COLO829 (cell line): ENCODE measurements around the gene AP2A2.

ENCODE experiments used
- DNase-seq: peaks from one replicate; pipeline ENCODE4 v3.0.0; 2012; ENCODE audit warnings: low spot score

AP2A2 gene

GRCh38 chr11:1042626-1043562, 117.2 kb downstream of the AP2A2 start:
- no peak for DNase-seq

DNA sequence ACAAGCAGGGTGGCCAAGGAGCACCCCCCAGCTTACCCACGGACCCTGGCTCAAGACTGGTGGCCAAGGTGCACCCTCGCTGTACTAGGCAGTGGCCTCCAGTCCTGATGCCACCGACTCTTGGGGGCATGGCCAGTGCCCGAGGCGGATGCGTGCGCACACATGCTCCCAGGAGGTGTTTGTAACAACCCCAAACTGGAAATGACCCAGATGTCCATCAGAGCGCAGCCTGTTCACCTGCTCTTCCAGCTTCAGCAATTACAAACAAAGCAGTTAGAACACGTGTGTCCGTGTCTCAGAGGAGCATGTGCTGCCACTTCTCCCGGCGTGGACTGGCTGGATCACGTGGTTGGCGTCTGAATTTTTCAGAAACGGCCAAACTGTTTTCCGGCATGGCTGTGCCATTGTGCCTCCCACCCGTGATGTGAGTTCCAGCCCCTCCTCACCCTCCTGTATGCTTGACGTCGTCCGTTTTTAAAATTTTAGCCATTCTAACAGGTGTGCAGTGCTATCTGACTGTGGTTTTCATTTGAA, 118.0 kb downstream of the AP2A2 start:
- DNase-seq: no peak

DNA sequence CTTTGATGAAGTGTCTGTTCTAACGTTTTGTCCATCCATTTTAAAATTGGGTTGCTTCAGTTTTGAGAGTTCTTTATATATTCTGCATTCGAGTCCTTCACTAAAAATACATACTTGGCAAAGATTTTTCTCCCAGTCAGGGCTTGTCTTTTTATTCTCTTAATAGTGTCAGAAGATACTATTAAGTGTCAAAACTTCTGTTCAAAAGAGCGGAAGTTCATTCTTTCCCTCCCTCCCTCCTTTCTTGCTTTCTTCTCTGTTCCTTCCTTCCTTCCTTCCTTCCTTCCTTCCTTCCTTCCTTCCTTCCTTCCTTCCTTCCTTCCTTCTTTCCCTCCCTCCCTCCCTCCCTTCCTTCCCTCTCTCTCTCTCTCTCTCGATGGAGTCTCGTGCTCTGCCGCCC, 118.5 kb downstream of the AP2A2 start:
- DNase-seq: no peak

- DNase-seq: no peak
Observed at GRCh38 chr11:1047595-1048156, 122.0 kb downstream of the AP2A2 start.

DNA sequence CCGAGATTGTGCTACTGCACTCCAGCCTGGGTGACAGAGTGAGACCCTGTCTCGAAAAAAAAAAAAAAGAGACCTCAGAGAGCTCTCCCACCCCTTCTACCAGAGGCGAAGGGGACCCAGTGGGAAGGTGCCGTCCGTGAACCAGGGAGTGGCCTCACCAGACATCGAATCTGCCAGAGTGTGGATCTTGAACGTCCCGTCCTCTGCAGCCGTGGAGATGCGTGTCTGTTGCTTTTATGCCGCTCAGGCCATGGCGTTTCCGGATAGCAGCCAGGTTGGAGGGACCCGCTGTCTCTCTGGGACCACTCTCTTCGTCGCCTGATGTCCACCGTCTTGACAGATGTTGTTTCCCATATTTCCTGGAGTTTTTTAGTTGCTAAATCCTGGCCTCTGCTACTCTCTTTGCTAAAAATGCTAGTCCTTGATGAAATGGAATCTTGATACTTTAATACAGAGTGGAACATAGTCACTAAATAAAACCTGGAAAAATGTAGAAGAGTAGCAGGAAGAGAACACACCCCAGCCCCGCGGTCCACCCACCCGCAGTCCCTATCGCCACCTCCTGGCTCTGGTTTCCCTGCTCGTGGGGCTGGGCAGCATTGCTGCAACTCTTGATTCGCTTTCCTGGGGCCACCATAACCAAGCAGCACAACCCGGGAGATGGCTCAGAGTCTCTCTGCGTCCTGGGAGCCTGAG, 122.9 kb downstream of the AP2A2 start:
- DNase-seq: no peak

DNA sequence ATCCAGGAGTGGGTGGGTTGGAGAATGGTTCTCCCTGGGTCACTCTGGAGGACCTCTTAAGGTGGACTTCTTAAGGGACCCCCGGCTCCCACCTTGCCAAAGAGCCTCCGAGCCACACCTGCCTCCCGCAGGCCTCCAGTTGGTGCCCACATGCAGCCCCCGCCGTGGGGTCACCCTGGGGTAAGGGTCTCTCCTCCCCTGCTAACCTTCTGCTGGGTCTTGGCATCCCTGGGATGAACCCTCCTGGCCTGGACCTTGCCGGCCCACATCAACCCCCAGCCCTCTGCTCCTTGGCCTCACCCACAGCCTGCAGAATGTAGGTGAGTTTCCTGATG, 123.4 kb downstream of the AP2A2 start:
- DNase-seq: no peak

GRCh38 chr11:1049431-1049891, 123.8 kb downstream of the AP2A2 start:
- DNase-seq: no peak

DNA sequence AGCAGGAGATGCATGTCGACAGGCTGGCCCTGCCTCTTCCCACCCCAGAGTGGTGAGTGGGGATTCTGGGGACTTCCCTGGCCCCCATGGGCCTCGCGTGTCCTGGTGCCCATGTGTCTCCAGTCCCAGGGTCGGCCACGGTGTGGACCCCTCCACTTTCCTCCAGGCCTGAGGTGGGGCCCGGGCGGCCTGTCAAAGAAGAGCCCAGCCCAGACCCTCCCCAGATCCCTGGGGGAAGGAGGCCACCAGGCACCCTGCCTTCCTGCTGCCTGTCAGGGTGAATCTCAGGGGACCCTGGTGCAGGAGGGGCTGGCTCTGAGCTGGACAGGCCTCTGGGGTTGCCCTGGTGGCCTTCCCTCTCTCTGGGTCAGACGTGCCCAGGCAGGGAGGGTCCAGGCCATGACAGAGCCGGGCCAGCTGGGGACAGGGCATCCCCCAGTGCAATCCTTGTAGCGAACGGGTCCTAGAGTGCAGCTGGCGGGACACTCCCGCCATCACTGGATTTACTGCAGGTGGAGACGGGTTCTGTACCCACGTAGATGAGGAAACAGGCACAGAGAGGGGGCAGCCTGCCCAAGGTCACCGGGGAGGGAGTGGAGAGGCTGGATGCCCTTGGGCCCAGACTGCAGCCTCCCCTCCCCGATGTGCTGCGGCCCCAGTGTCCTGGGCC, 124.4 kb downstream of the AP2A2 start:
- DNase-seq: no peak

GRCh38 chr11:1050581-1051355, 125.1 kb downstream of the AP2A2 start:
- DNase-seq: peak; percentile 72

DNA sequence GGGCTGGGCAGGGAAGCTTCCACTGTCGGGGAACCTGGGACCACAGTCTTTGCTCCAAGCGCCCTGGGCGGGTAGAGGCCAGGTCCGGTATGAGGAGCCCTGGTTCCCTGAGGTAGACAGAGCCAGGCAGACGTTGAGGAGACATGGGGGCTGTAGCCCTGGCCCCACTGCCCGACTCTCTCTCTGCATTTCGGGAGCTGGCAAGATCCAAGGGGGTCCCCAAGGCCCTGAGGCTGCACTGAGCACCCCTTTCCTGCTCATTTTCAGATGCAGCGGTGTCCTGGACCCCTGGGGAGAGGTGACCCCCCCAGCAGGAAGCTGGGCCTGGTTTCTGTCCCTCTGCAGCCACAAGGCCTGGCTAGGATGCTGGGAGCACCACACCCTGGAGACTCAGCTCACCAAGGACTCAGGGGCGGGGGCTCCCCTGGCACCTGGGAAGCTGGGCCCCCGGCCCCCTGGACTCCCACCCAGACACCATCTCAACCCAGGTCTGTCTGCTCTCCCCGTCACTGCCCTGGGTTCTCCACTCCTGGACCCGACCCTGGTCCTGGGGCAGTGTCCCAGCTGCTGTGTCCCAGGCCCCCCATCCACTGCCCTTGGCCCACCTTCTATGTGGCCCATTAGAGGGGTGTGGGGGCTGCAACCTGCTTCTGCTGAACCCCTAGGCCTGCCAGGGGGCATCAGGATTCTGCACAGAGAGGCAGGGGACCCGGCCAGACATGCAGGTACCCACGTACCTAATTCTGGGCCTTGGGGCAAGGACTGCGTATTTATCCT, 125.9 kb downstream of the AP2A2 start:
- DNase-seq: no peak

GRCh38 chr11:1052133-1053011, 126.7 kb downstream of the AP2A2 start:
- DNase-seq: no peak

GRCh38 chr11:1053121-1053901, 127.6 kb downstream of the AP2A2 start:
- no peak for DNase-seq

- no peak for DNase-seq
Observed at GRCh38 chr11:1054143-1055108, 128.8 kb downstream of the AP2A2 start.

DNA sequence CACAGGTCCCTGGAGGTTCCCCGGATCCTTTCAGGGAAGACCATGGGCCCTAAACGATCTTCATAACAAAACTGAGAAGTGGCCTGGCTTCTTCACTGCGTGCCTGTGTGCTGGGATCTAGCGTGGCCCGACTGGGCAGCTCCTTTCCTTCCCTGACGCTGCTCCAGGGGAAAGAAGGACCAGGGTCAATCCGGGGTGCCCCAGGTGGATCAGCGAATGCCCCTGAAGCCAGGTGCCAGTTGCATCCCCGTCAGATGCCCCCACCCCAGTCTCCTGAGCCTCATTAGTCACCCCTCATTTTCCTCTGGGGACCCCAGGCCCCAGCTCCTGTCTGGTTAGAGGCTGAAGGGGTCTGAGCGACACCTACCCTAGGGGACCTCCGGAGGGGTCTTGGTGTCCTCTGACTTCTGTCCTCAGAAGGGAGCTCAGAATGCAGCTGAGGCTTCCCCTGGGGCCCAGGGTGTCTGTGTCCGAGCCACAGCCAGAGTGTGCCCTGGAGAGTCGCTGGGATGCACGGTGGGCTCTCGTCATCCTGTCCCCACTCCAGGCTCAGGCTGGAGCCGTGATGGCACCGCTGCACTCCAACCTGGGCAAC, 129.5 kb downstream of the AP2A2 start:
- no peak for DNase-seq

- no peak for DNase-seq
Observed at GRCh38 chr11:1055990-1056771, 130.5 kb downstream of the AP2A2 start.

GRCh38 chr11:1057806-1058205, 132.1 kb downstream of the AP2A2 start:
- DNase-seq: no peak
